Adrenal gland (tissue), 12 donors: ENCODE data around the gene ATP8B2. TPM values are rescaled to one million over a fixed set of nuclear protein-coding genes. Genes with fewer than 3 reads are reported as not detected.
"Not testable (repeated sequence)": the region's sequence is repeated elsewhere in the genome, so short reads cannot be mapped to it uniquely, and the experiment has no call there.

Source experiments
- DNase-seq, 7 donors: peaks; one replicate each; pipeline ENCODE4 v3.0.0-alpha.2; 2019 to 2020
- H3K27ac ChIP-seq, 5 donors: fragments of 200-600 bp; sonication (generic) in 4 of 5; 1 replicate in 3 of 5; 2 replicates in 2 of 5; pipeline versions ENCODE4 v1.5.1 to v1.8.0; 2016 to 2020; ENCODE audit warnings: mild to moderate bottlenecking in 1 of 5
- H3K27me3 ChIP-seq: fragments of 200-600 bp; 2 replicates; pipeline ENCODE4 v1.8.0; 2021
- H3K36me3 ChIP-seq, 2 donors: fragments of 200-600 bp; replicated peaks in 1 of 2; 1 replicate in 1 of 2; 2 replicates in 1 of 2; pipeline versions ENCODE4 v1.5.1 to v1.8.0; 2018 to 2022
- H3K4me1 ChIP-seq, 2 donors: fragments of 200-600 bp; replicated peaks in 1 of 2; 1 replicate in 1 of 2; 2 replicates in 1 of 2; pipeline versions ENCODE4 v1.5.1 to v1.8.0; 2018 to 2021
- H3K4me3 ChIP-seq, 4 donors: fragments of 200-600 bp; sonication (generic) in 3 of 4; one replicate each; pipeline ENCODE4 v1.5.1; 2016 to 2018
- H3K9me3 ChIP-seq, 3 donors: fragments of 200-600 bp; sonication (generic) in 1 of 3; replicated peaks in 1 of 3; 1 replicate in 2 of 3; 2 replicates in 1 of 3; pipeline versions ENCODE4 v1.5.1 to v1.8.0; 2016 to 2021
- POLR2A ChIP-seq, 2 donors: fragments of 450-650 bp; IDR thresholded peaks; one replicate each; pipeline ENCODE4 v1.6.1; 2017; ENCODE audit warnings: antibody characterized with exemption in 2 of 2, mild to moderate bottlenecking in 2 of 2, moderate library complexity in 1 of 2
- WGBS, 4 donors: extraction: QIAGEN DNeasy Blood & Tissue Kit in 2 of 4; methylation state at CpG; one replicate each; pipeline versions ENCODE4 v1.1.5 to v1.1.7; 2013 to 2017; 5-methylcytosine and 5-hydroxymethylcytosine counted together
- intact Hi-C, 2 donors: fragments of 100-400 bp; cut with DNase I; formaldehyde crosslinking; loops; one replicate each; pipeline versions ENCODE4 v1.14.1 to v1.15.0; 2022 to 2023
- polyA plus RNA-seq, 3 donors: library from polyadenylated mRNA; stranded (reverse); fragments of 200-250 nt in 2 of 3; fragments of 350-450 nt in 1 of 3; fragmentation: Illumina TruSeq in 1 of 3; extraction: RNeasy Lipid Tissue Mini Kit (QIAGEN cat#74804) in 1 of 3; gene quantifications; one replicate each; pipeline ENCODE4 v1.2.3, GENCODE V29; 2013 to 2014
- total RNA-seq, 9 donors: library from RNA; depleted of rRNA in 4 of 9; stranded (reverse); fragments of >200 nt in 4 of 9; fragments of 120-200 nt in 1 of 9; fragmentation: NEBNext Ultra II Directional in 1 of 9; extraction: Animal tissue kit (Norgen Biotek cat#: 25700) in 1 of 9; gene quantifications; one replicate each; pipeline versions ENCODE4 v1.1.0 to v1.2.4, GENCODE V29; 2013 to 2023
- TF ChIP-seq, protein P1 (sequence below), 6 experiments: fragments of 450-650 bp in 4 of 6; fragments of 200-600 bp in 2 of 6; sonication (generic) in 1 of 6; IDR thresholded peaks; 1 replicate in 5 of 6; 2 replicates in 1 of 6; pipeline versions ENCODE4 v1.5.1 to v1.8.0; 2016 to 2021; ENCODE audit warnings: antibody characterized with exemption in 6 of 6, mild to moderate bottlenecking in 2 of 6, moderate library complexity in 1 of 6
- donor health status: healthy with polysubstance abuse.
- donor health status: Bipolar disorder and iron deficiency.
- donor health status: DM: yes; HTN: yes; CAD: no.
- donor health status: DM: no; HTN: no; CAD: no.
- donor health status: DM: no; HTN: no; CAD: no.
- donor health status: DM: yes; HTN: yes; CAD: no.

Gene ATP8B2
- total and polyA plus RNA-seq, 12 donors = 9.9 to 80.8 (median 23.8) TPM

DNA sequence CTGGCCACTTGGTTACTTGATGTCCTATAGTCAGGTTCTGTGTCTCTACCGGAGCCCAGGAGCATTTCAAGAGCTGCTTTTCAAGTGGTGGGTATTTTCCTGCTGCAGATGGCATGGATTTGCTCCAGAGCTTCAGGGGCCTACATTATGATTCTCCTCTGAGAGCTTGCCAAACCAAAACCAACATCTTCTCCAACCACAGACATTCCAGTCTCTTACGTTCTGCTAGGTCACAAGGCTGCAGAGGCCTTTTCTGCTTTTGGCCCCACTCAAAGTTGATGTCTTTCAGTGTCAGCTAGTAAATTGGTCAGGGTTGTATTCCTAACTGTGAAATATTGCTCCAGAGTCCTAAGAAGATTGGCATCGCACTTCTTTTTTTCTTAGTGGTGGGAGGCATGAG lies 19.2 kb upstream of the ATP8B2 start:
- Histone ChIP-seq H3K36me3 (no peaks in the 10 kb centered on the region), H3K27ac (no peak overlapping the region), H3K9me3 (no peaks in the 10 kb centered on the region), H3K4me1 (no peaks in the 10 kb centered on the region), H3K27me3 (no peaks in the 10 kb centered on the region), H3K4me3 (no peak overlapping the region)
- TF ChIP-seq, protein P1, sequence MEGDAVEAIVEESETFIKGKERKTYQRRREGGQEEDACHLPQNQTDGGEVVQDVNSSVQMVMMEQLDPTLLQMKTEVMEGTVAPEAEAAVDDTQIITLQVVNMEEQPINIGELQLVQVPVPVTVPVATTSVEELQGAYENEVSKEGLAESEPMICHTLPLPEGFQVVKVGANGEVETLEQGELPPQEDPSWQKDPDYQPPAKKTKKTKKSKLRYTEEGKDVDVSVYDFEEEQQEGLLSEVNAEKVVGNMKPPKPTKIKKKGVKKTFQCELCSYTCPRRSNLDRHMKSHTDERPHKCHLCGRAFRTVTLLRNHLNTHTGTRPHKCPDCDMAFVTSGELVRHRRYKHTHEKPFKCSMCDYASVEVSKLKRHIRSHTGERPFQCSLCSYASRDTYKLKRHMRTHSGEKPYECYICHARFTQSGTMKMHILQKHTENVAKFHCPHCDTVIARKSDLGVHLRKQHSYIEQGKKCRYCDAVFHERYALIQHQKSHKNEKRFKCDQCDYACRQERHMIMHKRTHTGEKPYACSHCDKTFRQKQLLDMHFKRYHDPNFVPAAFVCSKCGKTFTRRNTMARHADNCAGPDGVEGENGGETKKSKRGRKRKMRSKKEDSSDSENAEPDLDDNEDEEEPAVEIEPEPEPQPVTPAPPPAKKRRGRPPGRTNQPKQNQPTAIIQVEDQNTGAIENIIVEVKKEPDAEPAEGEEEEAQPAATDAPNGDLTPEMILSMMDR (IDR thresholded peaks at IDR 0.05) = no peak
- no peak for TF ChIP-seq POLR2A (IDR thresholded peaks at IDR 0.05)
- DNase-seq = no peak
- 83 to 94% (median 92%) methylated on average over 3 of the region's 3 CpGs for WGBS, 4 donors
- intact Hi-C loops = no loop called here

DNA sequence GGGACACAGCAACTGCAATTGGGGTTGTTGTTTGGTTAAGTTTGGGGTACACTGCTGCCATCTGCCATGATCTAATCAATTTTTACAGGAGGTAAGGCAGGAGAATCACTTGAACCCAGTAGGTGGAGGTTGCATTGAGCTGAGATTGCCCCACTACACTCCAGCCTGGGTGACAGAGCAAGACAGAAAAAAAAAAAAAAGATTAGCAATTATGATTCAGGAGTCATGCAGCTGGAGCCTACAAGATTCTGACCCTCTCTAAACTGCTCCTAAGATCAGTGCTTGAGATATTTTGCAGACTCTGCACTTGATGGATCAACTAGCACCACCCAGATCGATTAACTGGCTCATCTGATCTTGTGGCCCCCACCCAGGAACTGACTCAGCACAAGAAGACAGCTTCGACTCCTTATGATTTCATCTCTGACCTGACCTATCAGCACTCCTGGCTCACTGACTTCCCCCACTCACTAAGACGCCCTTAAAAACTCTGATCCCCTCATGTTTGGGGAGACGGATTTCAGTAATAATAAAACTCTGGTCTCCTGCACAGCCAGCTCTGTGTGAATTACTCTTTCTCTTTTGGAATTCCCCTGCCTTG lies 17.6 kb upstream of the ATP8B2 start:
- H3K4me1 ChIP-seq, H3K27ac ChIP-seq, H3K27me3 ChIP-seq, H3K36me3 ChIP-seq, H3K4me3 ChIP-seq, intact Hi-C loops, DNase-seq, H3K9me3 ChIP-seq: not testable (repeated sequence)
- WGBS, 4 donors = 46 to 64% (median 53%) methylated on average over 4 of the region's 4 CpGs

DNA sequence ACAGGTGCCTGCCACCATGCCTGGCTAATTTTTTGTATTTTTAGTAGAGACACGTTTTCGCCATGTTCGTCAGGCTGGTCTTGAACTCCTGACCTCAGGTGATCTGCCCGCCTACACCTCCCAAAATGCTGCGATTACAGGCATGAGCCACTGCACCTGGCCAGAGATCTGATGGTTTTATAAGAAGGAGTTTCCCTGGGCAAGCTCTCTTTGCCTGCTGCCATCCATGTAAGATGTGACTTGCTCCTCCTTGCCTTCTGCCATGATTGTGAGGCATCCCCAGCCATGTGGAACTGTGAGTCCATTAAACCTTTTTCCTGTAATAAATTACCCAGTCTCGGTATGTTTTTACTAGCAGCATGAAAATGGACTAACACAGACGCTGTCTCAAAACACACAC lies 16.2 kb upstream of the ATP8B2 start:
- H3K27ac ChIP-seq, H3K9me3 ChIP-seq, H3K36me3 ChIP-seq, H3K4me3 ChIP-seq, H3K27me3 ChIP-seq, DNase-seq, intact Hi-C loops, H3K4me1 ChIP-seq: not testable (repeated sequence)
- 79 to 87% (median 84%) methylated on average over 7 of the region's 7 CpGs for whole genome bisulfite sequencing, 4 donors

DNA sequence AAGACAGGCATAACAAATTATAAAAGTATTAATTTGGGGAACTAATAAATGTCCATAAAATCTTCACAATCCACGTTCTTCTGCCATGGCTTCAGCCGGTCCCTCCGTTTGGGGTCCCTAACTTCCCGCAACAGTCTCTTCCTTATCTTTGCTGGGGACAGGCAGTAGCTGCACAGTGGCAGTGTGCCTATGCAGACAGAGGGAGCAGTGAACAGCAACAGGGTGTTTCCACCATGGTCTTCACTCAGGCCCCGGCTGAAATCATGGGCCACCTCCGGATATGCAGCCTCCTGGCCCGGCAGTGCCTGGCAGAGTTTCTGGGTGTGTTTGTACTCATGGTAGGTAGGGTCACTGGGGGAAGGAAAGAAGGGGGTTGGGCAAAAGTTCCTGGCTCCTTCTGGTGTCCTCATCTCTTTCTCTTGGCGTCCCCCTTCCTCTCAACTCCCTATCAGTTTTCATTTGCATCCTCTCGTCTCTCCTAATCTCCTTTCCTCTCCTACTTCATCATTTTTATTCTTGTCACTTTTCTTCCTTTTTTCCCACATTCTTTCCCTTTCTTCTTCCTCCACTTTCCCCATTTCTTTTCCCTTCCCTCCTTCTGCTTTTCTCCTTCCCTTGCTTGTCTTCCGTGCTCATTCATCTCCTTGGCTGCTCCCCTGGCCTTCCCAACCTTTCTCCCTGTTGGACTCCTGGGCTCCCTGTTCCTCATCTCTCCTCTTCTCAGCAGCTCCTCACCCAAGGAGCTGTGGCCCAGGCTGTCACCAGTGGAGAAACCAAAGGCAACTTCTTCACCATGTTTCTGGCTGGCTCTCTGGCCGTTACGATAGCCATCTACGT lies 12.9 kb upstream of the ATP8B2 start:
- not testable (repeated sequence) for H3K27ac ChIP-seq
- 82 to 86% (median 84%) methylated on average over 10 to 13 of the region's 13 CpGs for WGBS, 4 donors

DNA sequence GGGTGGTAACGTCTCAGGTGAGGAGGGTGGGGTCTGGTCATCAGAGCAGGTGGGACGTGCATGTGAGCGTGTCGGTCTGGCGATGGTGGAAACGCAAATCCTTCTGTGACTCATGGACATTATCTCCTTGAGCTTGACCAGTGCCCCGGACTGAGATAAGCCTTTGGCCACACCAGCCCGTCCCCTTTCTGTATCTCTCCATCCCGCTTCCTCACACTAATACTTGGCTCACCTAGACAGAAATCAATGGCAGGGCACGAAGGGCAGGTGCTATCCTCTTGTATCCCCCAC lies 12.3 kb upstream of the ATP8B2 start:
- no peak overlapping the region for H3K4me3 ChIP-seq
- no peak for TF ChIP-seq POLR2A (IDR thresholded peaks at IDR 0.05)
- TF ChIP-seq, protein P1 (IDR thresholded peaks at IDR 0.05) = no peak
- H3K27me3 ChIP-seq = no peaks in the 10 kb centered on the region
- no peaks in the 10 kb centered on the region for H3K4me1 ChIP-seq
- H3K36me3 ChIP-seq = no peaks in the 10 kb centered on the region
- H3K9me3 ChIP-seq = peaks cover 0 to 4% (median 0%) of the 10 kb centered on the region in 3 donors
- no peak for DNase-seq
- intact Hi-C loops = no loop called here
- 81 to 86% (median 84%) methylated on average over 9 to 10 of the region's 10 CpGs for WGBS, 4 donors
- H3K27ac ChIP-seq = no peak overlapping the region

More for the DNA sequence above, 12.9 kb upstream of the ATP8B2 start:
- H3K4me3 ChIP-seq, DNase-seq, intact Hi-C loops, H3K4me1 ChIP-seq, H3K9me3 ChIP-seq, H3K36me3 ChIP-seq, H3K27me3 ChIP-seq: not testable (repeated sequence)

DNA sequence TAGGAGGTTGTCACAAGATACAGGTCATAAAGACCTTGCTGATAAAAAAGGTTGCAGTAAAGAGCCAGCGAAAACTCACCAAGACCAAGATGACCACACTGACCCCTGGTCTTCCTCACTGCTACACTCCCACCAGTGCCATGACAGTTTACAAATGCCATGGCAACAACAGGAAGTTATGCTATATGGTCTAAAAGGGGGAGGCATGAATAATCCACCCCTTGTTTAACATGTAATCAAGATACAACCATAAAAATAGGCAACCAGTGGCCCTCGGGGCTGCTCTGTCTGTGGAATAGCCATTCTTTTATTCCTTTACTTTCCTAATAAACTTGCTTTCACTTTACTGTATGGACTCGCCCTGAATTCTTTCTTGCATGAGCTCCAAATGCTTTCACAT lies 11.1 kb upstream of the ATP8B2 start:
- H3K27ac ChIP-seq, H3K4me1 ChIP-seq, H3K9me3 ChIP-seq, H3K36me3 ChIP-seq, DNase-seq, intact Hi-C loops, H3K4me3 ChIP-seq, H3K27me3 ChIP-seq: not testable (repeated sequence)
- 71 to 82% (median 77%) methylated on average over 3 of the region's 3 CpGs for WGBS, 4 donors
